Sigmoid colon (tissue), 7 donors: ENCODE measurements around the gene NPTN. TPM values are rescaled to one million over a fixed set of nuclear protein-coding genes. Genes with fewer than 3 reads are reported as not detected.
A peak's percentile ranks its signal among the peaks of the same experiment; 100 is the strongest.

Experiments
- DNase-seq: peaks from one replicate; pipeline ENCODE4 v3.0.0-alpha.2; 2019
- H3K27ac ChIP-seq, 4 donors: fragments of 200-600 bp; sonication (generic); one replicate each; pipeline ENCODE4 v1.5.1; 2016 to 2019; ENCODE audit warnings: mild to moderate bottlenecking in 1 of 4
- H3K27me3 ChIP-seq, 3 donors: fragments of 200-600 bp; sonication (generic); one replicate each; pipeline ENCODE4 v1.5.1; 2019; ENCODE audit warnings: mild to moderate bottlenecking in 1 of 3
- H3K36me3 ChIP-seq, 4 donors: fragments of 200-600 bp; sonication (generic); one replicate each; pipeline ENCODE4 v1.5.1; 2016 to 2019
- H3K4me1 ChIP-seq, 4 donors: fragments of 200-600 bp; sonication (generic); one replicate each; pipeline ENCODE4 v1.5.1; 2017 to 2019
- H3K4me3 ChIP-seq, 4 donors: fragments of 200-600 bp; sonication (generic); one replicate each; pipeline ENCODE4 v1.5.1; 2017 to 2019; ENCODE audit warnings: mild to moderate bottlenecking in 2 of 4, moderate library complexity in 1 of 4
- H3K9me3 ChIP-seq, 4 donors: fragments of 200-600 bp in 3 of 4; sonication (generic) in 3 of 4; one replicate each; pipeline versions ENCODE4 v1.5.1 to v1.6.1; 2013 to 2019
- EP300 ChIP-seq, 4 donors: sonication (generic); formaldehyde crosslinking; IDR thresholded peaks; one replicate each; pipeline ENCODE4 v1.6.1; 2017; ENCODE audit warnings: antibody characterized with exemption in 4 of 4
- POLR2A ChIP-seq, 2 donors: fragments of 450-650 bp; IDR thresholded peaks; one replicate each; pipeline ENCODE4 v1.6.1; 2016; ENCODE audit warnings: antibody characterized with exemption in 2 of 2, mild to moderate bottlenecking in 2 of 2, moderate library complexity in 2 of 2
- POLR2AphosphoS5 ChIP-seq, 4 donors: sonication (generic); formaldehyde crosslinking; IDR thresholded peaks; one replicate each; pipeline ENCODE4 v1.6.1; 2017; ENCODE audit warnings: antibody characterized with exemption in 4 of 4
- WGBS, 2 donors: extraction: QIAGEN DNeasy Blood & Tissue Kit; methylation state at CpG; one replicate each; pipeline ENCODE4 v1.1.7; 2013; 5-methylcytosine and 5-hydroxymethylcytosine counted together
- intact Hi-C: fragments of 100-400 bp; cut with DNase I; formaldehyde crosslinking; loops from one replicate; pipeline ENCODE4 v1.15.1; 2023
- polyA plus RNA-seq, 3 donors: library from polyadenylated mRNA; stranded (reverse); fragments of 200-250 nt; gene quantifications; one replicate each; pipeline ENCODE4 v1.2.3, GENCODE V29; 2013
- total RNA-seq, 4 donors: library from RNA; depleted of rRNA; stranded (reverse); fragments of >200 nt; gene quantifications; one replicate each; pipeline ENCODE4 v1.1.0, GENCODE V29; 2016
- TF ChIP-seq, protein P1 (sequence below), 4 experiments: fragments of 450-650 bp in 3 of 4; fragments of 200-600 bp in 1 of 4; IDR thresholded peaks; one replicate each; pipeline ENCODE4 v1.5.1; 2016 to 2019; ENCODE audit warnings: antibody characterized with exemption in 4 of 4, mild to moderate bottlenecking in 3 of 4, moderate library complexity in 2 of 4
- donor health status: healthy with polysubstance abuse.
- donor health status: Bipolar disorder and iron deficiency.
- donor health status: healthy.

The NPTN gene
- total and polyA plus RNA-seq, 7 donors: 40.8 to 320 (median 216) TPM

DNA sequence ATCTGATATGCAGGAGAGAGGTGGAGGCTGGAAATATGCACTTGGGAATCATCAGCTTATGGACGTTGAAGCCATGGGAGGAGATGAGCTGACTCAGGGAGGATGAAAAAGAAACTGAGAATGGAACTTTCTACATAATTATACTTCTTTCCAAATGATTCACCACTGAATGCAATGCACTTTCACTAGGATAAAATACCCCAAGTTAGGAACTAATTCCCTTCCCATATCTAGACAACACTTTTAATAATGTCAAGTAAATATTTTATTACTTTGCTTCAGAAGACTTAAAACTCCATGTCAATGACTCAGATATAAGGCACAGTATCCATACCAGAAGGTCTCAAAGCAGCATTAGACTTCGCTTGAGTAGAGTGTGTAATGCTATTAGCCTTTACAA is 24.2 kb downstream of the NPTN start:
- 74 to 77% methylated on average over 2 of the region's 2 CpGs for WGBS, 2 donors
- Histone ChIP-seq H3K4me3 (no peak overlapping the region), H3K36me3 (no peaks in the 10 kb centered on the region), H3K9me3 (no peaks in the 10 kb centered on the region), H3K4me1 (peaks cover 0 to 98% (median 80%) of the 10 kb centered on the region in 4 donors), H3K27ac (peak overlapping the region in 3 of 4 donors; percentile 46 to 89 (median 55)), H3K27me3 (no peaks in the 10 kb centered on the region)
- intact Hi-C loops: no loop called here
- TF ChIP-seq, protein P1, sequence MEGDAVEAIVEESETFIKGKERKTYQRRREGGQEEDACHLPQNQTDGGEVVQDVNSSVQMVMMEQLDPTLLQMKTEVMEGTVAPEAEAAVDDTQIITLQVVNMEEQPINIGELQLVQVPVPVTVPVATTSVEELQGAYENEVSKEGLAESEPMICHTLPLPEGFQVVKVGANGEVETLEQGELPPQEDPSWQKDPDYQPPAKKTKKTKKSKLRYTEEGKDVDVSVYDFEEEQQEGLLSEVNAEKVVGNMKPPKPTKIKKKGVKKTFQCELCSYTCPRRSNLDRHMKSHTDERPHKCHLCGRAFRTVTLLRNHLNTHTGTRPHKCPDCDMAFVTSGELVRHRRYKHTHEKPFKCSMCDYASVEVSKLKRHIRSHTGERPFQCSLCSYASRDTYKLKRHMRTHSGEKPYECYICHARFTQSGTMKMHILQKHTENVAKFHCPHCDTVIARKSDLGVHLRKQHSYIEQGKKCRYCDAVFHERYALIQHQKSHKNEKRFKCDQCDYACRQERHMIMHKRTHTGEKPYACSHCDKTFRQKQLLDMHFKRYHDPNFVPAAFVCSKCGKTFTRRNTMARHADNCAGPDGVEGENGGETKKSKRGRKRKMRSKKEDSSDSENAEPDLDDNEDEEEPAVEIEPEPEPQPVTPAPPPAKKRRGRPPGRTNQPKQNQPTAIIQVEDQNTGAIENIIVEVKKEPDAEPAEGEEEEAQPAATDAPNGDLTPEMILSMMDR (IDR thresholded peaks at IDR 0.05): no peak
- no peak for DNase-seq

DNA sequence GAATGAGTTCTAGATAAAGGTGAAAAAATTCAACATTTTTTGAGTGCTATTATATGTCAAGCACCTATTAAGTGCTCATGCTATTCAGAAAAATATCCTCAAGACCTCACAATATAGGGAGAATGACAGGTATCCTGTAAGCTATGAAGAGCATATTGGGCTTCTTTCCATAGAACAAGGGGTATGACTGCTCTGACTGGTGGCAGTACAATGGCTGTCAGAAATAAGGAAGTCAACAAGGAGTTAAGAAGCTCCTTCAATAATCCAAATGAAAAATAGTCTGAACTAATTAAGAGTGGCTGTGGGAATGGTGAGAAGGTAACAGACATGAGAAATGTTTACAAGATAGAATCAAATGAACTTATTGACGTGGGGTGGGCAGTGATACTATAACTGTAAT is 24.7 kb downstream of the NPTN start:
- no peaks in the 10 kb centered on the region for H3K36me3 ChIP-seq
- TF ChIP-seq EP300 (IDR thresholded peaks at IDR 0.05) (no peak), POLR2AphosphoS5 (IDR thresholded peaks at IDR 0.05) (no peak), POLR2A (IDR thresholded peaks at IDR 0.05) (no peak)
- TF ChIP-seq, protein P1 (IDR thresholded peaks at IDR 0.05): no peak
- no peak for DNase-seq
- intact Hi-C loops: no loop called here
- peaks cover 0 to 99% (median 83%) of the 10 kb centered on the region in 4 donors for H3K4me1 ChIP-seq
- H3K4me3 ChIP-seq: no peak overlapping the region
- H3K27ac ChIP-seq: peak overlapping the region in 3 of 4 donors; percentile 46 to 89 (median 55)
- H3K27me3 ChIP-seq: no peaks in the 10 kb centered on the region
- 77 to 83% methylated on average over 1 of the region's 1 CpG for WGBS, 2 donors
- H3K9me3 ChIP-seq: no peaks in the 10 kb centered on the region

- DNase-seq: no peak
- TF ChIP-seq EP300 (IDR thresholded peaks at IDR 0.05) (no peak), POLR2AphosphoS5 (IDR thresholded peaks at IDR 0.05) (no peak), POLR2A (IDR thresholded peaks at IDR 0.05) (no peak)
- TF ChIP-seq, protein P1 (IDR thresholded peaks at IDR 0.05): no peak
- WGBS, 2 donors: 67 to 85% methylated on average over 1 of the region's 1 CpG
- Histone ChIP-seq H3K27ac (peak overlapping the region; percentile 46 to 89 (median 52)), H3K4me1 (peaks cover 0 to 99% (median 86%) of the 10 kb centered on the region in 4 donors), H3K9me3 (no peaks in the 10 kb centered on the region), H3K4me3 (no peak overlapping the region), H3K36me3 (no peaks in the 10 kb centered on the region), H3K27me3 (no peaks in the 10 kb centered on the region)
- intact Hi-C loops: no loop called here
These were observed 25.3 kb downstream of the NPTN start for GRCh38 chr15:73607843-73608242.

DNA sequence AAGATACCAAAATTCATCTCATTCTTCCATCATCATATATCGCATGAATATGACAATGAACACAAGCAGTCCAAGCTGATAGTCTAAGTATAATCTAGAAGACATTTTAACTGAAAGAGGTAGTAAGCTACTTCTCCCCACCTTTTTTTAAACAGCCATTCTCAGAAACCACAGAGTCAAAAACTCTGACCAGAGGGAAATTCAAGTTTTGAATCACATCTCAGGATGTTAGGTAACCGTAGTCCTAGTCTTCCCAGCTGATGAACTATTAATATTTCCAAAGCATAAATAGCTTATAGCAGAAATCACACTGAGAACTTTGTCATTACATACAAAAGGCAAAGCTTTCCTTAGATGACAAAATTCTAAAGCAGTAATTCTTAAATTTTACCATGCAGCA is 25.8 kb downstream of the NPTN start:
- no peak for DNase-seq
- intact Hi-C loops: no loop called here
- Histone ChIP-seq H3K9me3 (no peaks in the 10 kb centered on the region), H3K4me3 (no peak overlapping the region), H3K27me3 (no peaks in the 10 kb centered on the region), H3K36me3 (no peaks in the 10 kb centered on the region), H3K4me1 (peaks cover 0 to 99% (median 89%) of the 10 kb centered on the region in 4 donors), H3K27ac (peak overlapping the region in 3 of 4 donors; percentile 46 to 89 (median 55))
- WGBS, 2 donors: 74 to 84% methylated on average over 2 of the region's 2 CpGs
- TF ChIP-seq, protein P1 (IDR thresholded peaks at IDR 0.05): no peak
- TF ChIP-seq POLR2AphosphoS5 (IDR thresholded peaks at IDR 0.05) (no peak), POLR2A (IDR thresholded peaks at IDR 0.05) (no peak), EP300 (IDR thresholded peaks at IDR 0.05) (no peak)

GRCh38 chr15:73605759-73606436 is 27.3 kb downstream of the NPTN start:
- H3K4me1 ChIP-seq: peaks cover 0 to 99% (median 96%) of the 10 kb centered on the region in 4 donors
- H3K27me3 ChIP-seq: no peaks in the 10 kb centered on the region
- 94 to 98% methylated on average over 5 of the region's 5 CpGs for WGBS, 2 donors
- TF ChIP-seq POLR2AphosphoS5 (IDR thresholded peaks at IDR 0.05) (peak in 1 of 4 donors; percentile 28), EP300 (IDR thresholded peaks at IDR 0.05) (no peak)
- intact Hi-C loops: no loop called here
- H3K9me3 ChIP-seq: no peaks in the 10 kb centered on the region
- H3K36me3 ChIP-seq: no peaks in the 10 kb centered on the region
- peak overlapping the region in 2 of 4 donors; percentile 46 to 89 for H3K27ac ChIP-seq
- H3K4me3 ChIP-seq: no peak overlapping the region
- no peak for DNase-seq
